Effector CD8-positive, alpha-beta T cell (primary cell): ENCODE measurements around the gene PLPPR2.
"Not testable (repeated sequence)": the region's sequence is repeated elsewhere in the genome, so short reads cannot be mapped to it uniquely, and the experiment has no call there.

Experiments
- DNase-seq: peaks from one replicate; lab custom pipeline; 2025; lab: John Stamatoyannopoulos, UW

The PLPPR2 gene

DNA sequence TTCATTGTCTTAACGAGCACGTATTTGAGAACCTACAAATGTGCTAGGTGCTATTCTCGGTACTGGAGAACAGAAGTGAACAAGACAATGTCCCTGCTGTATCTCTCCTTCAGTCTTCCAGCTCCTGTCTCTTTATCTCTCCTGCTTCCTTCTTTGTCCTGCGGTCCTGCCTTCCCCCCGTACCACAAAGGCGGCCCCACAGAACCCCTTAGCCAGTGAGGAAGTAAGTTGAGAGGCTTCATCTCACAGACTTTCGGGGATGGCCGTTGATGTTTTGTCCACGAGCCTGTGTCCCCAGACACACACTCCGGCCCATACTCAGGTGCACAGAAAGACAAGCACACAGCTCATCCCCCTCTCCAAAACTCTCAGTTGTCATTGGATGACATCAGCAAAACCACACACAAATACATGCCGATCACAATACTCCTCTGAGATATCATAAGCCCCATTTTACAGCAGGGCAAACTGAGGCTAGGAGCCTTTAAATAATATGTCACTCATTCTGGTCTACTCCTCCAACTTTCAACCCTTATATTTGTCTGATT, 18.7 kb downstream of the PLPPR2 start:
- DNase-seq, result no peak

- DNase-seq, result peak; percentile 92
These were observed 19.4 kb downstream of the PLPPR2 start, which contains the start of gene SWSAP1 for GRCh38 chr19:11374433-11375142. Gene SWSAP1 (plus strand): TSS chr19:11374666. CDS start chr19:11374681, 15 bp downstream.

DNA sequence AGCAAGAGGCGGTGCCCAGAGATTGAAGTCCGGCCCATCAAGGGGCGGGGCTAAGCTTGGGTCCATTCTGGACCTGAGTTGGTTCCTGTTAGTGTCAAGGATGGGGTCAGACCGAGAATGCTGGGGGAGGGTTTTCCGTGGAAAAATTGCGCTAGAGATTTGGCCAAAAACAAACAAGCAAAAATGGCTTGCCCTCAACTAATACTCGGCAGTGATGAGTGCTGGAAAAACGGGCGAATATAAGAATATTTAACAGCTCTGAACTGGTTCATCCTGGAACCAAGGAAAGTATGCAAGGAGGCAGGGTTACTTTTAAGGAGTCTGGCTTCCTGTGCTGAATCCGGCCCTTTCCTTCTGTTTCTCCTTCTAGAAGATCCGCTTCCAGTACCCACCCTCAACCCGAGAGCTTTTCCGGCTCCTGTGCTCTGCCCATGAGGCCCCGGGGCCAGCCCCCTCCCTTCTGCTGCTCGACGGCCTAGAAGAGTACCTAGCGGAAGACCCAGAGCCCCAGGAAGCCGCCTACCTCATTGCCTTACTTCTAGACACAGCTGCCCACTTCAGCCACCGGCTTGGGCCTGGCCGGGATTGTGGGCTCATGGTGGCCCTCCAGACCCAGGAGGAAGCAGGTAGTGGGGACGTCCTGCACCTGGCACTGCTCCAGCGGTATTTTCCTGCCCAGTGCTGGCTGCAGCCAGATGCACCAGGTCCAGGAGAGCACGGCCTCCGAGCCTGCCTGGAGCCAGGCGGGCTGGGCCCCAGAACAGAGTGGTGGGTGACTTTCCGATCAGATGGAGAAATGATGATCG, 20.1 kb downstream of the PLPPR2 start:
- peak; percentile 48 for DNase-seq

- no peak for DNase-seq
These were observed 22.0 kb downstream of the PLPPR2 start for GRCh38 chr19:11377237-11377636.

DNA sequence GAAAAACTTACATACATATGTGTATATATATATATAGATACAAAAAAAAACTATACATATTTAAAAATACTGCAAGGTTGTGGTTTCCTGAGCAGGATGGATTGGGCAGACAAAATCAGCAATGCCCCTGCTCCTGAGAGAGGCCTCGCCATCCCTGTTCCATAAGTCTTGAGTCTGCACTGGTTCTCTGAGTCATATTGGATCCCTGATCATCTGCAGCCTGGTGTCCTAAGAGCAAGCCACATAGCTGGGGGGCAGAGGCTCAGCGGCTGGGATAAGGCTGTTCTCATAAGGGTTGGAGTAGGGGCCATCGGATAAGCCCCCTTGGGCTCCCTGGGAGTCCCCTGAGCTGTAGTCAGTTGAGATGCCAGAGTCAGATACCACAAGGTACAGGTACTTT, 22.5 kb downstream of the PLPPR2 start:
- no peak for DNase-seq

DNA sequence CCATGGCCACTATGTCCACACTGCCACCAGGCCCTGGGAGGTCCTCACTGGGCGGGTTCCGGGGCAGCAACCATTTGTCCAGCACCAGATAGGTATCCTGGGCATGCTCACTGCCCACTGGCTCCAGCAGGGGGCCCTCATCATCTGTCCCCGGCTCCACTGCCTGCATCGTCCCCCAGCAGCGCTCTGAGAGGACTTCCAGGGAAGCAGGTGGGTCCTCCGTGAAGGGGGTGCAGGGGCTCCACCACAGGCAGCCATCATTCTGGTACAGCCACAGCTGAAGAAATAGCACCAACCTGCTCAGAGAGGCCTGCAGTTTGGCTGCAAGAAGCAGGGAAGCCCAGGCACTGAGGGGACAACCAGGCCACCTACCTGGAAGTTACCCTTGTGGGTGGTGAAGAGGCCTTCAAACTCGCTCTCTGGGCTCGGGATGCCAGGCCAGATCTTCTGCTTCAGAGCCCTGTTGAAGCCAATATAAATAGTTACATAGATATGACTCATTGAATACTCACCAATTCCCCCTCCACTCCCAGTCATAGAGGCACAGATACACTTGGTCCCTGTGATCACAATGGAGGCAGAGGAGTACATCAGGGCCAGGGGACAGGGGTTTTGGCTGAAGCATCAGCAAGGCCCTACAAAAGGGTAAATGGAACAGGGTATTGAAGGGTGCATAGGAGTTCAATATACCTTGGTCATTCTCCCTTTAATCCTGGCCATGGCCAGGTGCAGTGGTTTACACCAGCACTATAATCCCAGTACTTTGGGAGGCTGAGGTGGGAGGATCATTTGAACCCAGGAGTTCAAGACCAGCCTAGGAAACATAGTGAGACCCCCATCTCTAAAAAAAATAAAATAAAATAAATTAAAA, 23.3 kb downstream of the PLPPR2 start:
- no peak for DNase-seq

DNA sequence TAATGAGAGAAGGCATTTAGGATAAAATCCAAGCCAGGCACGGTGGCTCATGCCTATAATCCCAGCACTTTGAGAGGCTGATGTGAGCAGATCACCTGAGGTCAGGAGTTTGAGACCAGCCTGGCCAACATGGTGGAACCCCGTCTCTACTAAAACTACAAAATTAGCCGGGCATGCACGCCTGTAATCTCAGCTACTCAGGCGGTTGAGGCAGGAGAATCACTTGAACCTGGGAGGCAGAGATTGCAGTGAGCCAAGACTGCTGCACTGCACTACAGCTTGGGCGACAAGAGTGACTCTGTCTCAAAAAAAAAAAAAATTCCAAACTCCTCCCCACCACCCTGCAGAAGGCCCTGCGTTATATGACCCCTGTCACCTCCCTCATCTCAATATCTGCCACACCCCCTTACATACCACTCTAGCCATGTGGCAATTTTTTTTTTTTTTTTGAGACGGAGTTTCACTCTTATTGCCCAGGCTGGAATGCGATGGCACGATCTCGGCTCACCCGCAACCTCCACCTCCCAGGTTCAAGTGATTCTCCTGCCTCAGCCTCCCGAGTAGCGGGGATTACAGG, 24.1 kb downstream of the PLPPR2 start:
- not testable (repeated sequence) for DNase-seq

DNA sequence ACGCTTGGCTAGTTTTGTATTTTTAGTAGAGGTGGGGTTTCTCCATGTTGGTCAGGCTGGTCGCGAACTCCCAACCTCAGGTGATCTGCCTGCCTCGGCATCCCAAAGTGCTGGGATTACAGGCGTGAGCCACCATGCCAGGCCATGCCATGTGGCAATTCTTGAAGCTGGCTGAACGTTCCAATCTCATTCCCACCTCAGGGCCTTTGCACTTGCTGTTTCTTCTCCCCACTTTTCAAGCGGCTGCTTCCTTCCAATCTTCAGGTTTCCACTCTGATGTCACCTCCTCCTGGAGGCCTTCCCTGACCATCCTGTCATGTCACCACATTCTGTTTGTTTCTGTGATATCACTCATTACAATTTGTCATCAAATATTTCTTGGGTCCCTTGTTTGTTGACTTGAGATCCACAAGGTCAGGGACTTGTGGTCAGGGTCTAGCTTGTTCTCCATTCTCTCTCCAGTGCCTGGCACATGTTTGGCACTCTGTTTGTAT, 24.7 kb downstream of the PLPPR2 start:
- no peak for DNase-seq

GRCh38 chr19:11380653-11381537, 25.7 kb downstream of the PLPPR2 start:
- DNase-seq, result peak; percentile 95

DNA sequence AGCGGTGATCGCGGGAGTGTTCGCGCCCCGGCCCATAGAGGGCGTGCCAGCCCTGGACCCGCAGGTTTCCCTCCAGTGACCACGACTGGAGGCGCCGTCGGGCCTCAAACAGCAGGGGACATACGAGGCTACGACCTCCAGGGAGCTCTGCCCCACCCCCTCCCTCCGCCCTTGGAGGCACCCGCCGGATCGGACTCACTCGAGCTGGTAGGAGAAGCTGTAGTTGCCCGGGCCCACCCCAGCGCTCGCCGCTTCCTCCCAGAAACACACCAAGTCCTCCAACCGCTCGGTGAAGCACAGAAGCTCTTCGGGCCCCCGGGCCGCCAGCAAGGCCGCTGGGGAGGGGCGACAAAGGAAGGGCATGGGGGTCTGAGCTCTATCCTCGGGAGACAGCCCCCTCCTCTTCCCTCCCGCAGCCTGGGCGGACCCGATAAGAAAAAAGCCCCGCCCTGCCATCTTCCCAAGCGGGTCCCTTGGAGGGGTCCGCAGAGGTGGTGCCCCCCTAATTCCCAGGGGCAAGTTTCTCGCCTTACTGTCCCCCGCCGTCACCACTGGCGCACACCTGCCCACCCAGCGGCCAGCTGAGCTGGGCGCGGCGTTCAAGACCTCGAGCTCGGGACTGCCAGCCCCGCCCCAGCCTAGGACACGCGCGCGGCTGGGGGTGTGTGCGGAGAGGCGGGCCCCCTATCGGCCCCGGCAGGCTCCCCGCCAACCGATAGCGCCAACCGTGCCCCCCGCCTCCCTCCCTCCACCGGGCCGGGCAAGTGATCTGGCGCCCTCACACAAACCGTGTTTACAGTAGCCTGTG, 27.9 kb downstream of the PLPPR2 start:
- DNase-seq, result peak; percentile 17

DNA sequence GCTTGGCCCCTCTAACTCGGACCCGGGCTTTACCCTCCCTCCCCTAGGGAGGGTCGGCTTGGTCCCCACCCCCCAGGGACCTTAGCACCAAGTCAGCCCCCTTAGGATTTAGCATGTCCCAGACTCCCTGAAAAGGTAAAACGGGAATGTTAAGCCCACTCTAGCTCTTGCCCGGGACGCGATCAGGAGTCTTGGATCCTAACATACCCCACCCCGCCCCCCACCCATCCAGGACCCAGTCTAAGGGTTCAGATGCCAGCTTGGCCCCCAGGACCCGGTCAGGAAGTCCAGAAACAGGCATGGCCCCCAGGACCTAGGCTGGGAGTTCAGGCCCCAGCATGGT, 28.4 kb downstream of the PLPPR2 start:
- DNase-seq, result no peak

GRCh38 chr19:11384778-11385129, 29.5 kb downstream of the PLPPR2 start:
- no peak for DNase-seq

DNA sequence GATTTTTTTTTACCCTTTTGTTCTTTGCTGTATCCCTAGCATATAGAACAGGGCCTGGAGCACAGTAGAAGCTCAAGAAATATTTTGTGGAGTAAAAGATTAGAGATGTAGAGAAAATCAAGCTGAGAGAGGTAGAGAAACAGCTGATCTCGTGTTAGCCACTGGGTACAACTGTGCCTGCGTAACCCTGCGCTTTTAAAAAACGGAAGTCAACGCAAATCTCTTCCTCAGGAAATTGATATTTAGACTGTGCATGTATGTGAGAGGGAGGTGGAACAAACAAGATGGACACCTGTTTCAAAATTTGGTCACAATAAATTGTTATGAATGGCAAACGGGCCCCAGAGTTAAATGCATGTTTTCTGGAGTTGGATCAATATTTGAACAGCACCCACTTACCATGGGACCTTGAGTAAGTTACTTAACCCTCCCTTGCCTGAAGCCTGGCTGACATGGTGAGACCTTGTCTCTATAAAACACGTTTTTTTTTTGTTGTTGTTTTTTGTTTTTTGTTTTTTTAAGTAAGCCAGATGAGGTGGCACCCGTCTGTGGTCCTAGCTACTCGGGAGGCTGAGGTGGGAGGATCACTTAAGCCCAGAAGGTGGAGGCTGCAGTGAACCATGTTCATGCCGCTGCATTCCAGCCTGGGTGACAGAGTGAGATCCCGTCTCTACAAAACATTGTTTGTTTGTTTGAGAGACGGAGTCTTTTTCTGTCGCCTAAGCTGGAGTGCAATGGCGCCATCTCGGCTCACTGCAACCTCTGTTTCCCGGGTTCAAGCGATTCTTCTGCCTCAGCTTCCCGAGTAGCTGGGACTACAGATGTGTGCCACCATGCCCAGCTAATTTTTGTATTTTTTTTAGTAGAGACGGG, 32.2 kb downstream of the PLPPR2 start:
- DNase-seq, result no peak

DNA sequence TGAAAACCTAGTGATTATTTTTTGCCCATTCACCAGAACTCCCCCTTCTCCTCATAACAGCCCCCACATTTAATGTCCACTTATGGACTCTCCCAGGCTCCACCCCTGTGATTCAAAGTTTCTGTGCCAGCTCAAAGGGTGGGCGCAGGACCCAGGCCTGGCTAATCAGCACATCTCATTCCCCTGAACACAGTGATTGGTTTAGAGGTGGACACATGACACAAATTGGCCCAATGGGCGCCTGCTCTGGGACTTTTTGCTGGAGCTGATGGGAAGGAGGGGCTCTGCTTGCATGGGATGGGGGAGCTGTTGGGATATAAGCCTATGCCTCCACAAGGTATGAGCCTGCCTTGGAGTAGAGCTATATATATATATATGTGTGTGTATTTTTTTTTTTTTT, 35.1 kb downstream of the PLPPR2 start:
- no peak for DNase-seq

DNA sequence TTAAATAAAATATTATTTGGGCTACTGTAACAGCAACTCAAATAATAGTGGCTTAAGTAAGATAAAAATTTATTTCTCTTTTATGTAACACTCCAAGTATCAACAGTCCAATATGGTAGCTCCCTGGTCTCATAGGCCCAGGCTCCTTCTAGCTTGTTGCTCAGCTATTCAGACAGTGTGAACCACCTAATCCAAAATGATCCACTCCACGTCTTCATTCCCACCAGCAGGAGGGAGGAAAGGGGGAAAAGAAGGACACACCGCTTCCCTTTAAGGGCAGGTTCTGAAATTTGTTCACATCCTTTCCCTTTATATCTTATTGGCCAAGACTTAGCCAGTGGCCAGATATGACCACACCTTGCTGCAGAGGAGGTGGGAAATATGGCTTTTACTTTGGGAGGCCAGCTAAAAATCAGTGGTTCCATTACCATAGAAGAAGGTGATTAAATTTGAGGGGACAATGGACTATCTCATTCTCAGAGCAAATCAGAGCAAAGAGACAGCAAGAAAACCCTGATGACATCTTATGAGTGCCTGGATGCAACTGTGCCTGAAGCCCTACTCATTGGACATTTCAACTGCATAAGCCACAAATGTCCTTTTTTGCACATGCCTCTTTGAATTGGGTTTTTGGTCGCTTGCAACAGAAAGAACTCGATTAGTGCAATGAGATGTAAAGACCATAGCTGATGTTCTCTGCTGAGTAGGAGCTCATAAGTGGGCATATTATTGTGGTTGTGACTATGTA, 35.9 kb downstream of the PLPPR2 start:
- no peak for DNase-seq

GRCh38 chr19:11397089-11397610, 41.9 kb downstream of the PLPPR2 start:
- DNase-seq, result no peak

GRCh38 chr19:11399667-11400066, 44.4 kb downstream of the PLPPR2 start:
- no peak for DNase-seq

DNA sequence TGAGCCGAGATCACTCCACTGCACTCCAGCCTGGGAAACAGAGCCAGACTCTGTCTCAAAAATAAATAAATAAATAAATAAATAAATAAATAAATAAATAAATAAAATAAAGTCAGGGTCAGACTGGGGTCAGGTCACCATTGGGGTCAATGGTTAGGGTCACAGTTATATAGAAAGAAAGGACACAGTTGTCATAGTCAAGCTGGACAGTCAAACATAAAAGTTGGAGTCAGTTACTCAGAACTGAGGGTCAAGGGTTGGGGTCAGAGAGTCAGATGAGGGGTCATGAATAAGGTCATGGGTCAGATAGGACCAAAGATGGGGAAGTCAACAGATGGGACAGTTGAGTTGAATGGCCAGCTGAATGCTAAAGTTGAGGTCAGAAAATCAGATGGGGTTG, 45.6 kb downstream of the PLPPR2 start:
- DNase-seq, result no peak
